Neural cell (in vitro differentiated cells): ENCODE data around the gene ARHGEF4. TPM values are rescaled to one million over a fixed set of nuclear protein-coding genes. Genes with fewer than 3 reads are reported as not detected.

Experiments
- H2AFZ ChIP-seq: fragments of 200-600, 300-800 bp; sonication (generic), shearing (Covaris generic); 2 replicates; pipeline ENCODE4 v1.6.0; 2014; ENCODE audit warnings: low read depth, mild to moderate bottlenecking, antibody characterized with exemption, low read length, moderate library complexity
- H3F3A ChIP-seq: fragments of 200-600 bp; shearing (Covaris generic); 2 replicates; pipeline ENCODE4 v1.6.1; 2016; ENCODE audit warnings: mild to moderate bottlenecking, moderate library complexity, mixed read lengths, antibody characterized with exemption, low read length; ENCODE audit not compliant: insufficient read depth, poor library complexity, severe bottlenecking
- H3K27ac ChIP-seq: fragments of 200-600, 300-800 bp; sonication (generic), shearing (Covaris generic); 2 replicates; pipeline ENCODE4 v1.5.1; 2014; ENCODE audit warnings: mild to moderate bottlenecking, low read length, moderate library complexity
- H3K27me3 ChIP-seq: fragments of 300-800, 200-600 bp; sonication (generic), shearing (Covaris generic); 2 replicates; pipeline ENCODE4 v1.6.0; 2014; ENCODE audit warnings: mild to moderate bottlenecking, low read depth, low read length, moderate library complexity; ENCODE audit not compliant: insufficient read depth
- H3K36me3 ChIP-seq: fragments of 300-800, 200-600 bp; sonication (generic), shearing (Covaris generic); 2 replicates; pipeline ENCODE4 v1.5.1; 2014; ENCODE audit warnings: mild to moderate bottlenecking, antibody characterized with exemption, low read length, moderate library complexity; ENCODE audit not compliant: insufficient read depth
- H3K4me2 ChIP-seq: fragments of 300-800, 200-600 bp; sonication (generic), shearing (Covaris generic); 2 replicates; pipeline ENCODE4 v1.6.0; 2014; ENCODE audit warnings: mild to moderate bottlenecking, low read length
- H3K4me3 ChIP-seq: fragments of 300-800, 200-600 bp; sonication (generic), shearing (Covaris generic); 2 replicates; pipeline ENCODE4 v1.5.1; 2014; ENCODE audit warnings: mild to moderate bottlenecking, low read length, moderate library complexity
- H3K79me2 ChIP-seq: fragments of 200-600 bp; shearing (Covaris generic); replicated peaks from 2 replicates; pipeline ENCODE4 v1.6.0; 2014; ENCODE audit warnings: mild to moderate bottlenecking, low read length, moderate library complexity; ENCODE audit not compliant: insufficient read depth
- H3K9ac ChIP-seq: fragments of 300-800, 200-600 bp; sonication (generic), shearing (Covaris generic); 2 replicates; pipeline ENCODE4 v1.6.1; 2016; ENCODE audit warnings: mild to moderate bottlenecking, low read length, mixed read lengths
- H3K9me2 ChIP-seq: fragments of 200-600 bp; shearing (Covaris generic); 2 replicates; pipeline ENCODE4 v1.6.1; 2016; ENCODE audit warnings: mild to moderate bottlenecking, low read length, mixed read lengths; ENCODE audit not compliant: insufficient read depth
- H3K9me3 ChIP-seq: fragments of 200-600, 300-800 bp; sonication (generic), shearing (Covaris generic); 2 replicates; pipeline ENCODE4 v1.6.1; 2016; ENCODE audit warnings: mild to moderate bottlenecking, mixed run types, low read length, moderate library complexity, mixed read lengths
- H4K20me1 ChIP-seq: fragments of 200-600 bp; shearing (Covaris generic); 2 replicates; pipeline ENCODE4 v1.6.1; 2016; ENCODE audit warnings: mild to moderate bottlenecking, mixed run types; ENCODE audit not compliant: insufficient read depth
- CTCF ChIP-seq: fragments of 450-650 bp; IDR thresholded peaks from 2 replicates; pipeline ENCODE4 v1.5.1; 2014; ENCODE audit warnings: antibody characterized with exemption, mild to moderate bottlenecking, moderate library complexity; ENCODE audit not compliant: poor library complexity, severe bottlenecking
- EP300 ChIP-seq: fragments of 450-650 bp; conservative IDR thresholded peaks from 2 replicates; pipeline ENCODE4 v1.6.1; 2014; ENCODE audit warnings: antibody characterized with exemption, mild to moderate bottlenecking, moderate library complexity; ENCODE audit not compliant: poor library complexity, severe bottlenecking
- EZH2 ChIP-seq: fragments of 200-600, 300-800 bp; shearing (Covaris generic), sonication (generic); IDR thresholded peaks from 2 replicates; pipeline ENCODE4 v1.6.1; 2014; ENCODE audit warnings: antibody characterized with exemption, low read length, borderline replicate concordance, mild to moderate bottlenecking; ENCODE audit not compliant: insufficient read depth, poor library complexity, severe bottlenecking
- MXI1 ChIP-seq: fragments of 450-650 bp; conservative IDR thresholded peaks from 2 replicates; pipeline ENCODE4 v1.6.1; 2014; ENCODE audit warnings: antibody characterized with exemption, mild to moderate bottlenecking; ENCODE audit not compliant: poor library complexity, severe bottlenecking
- POLR2AphosphoS5 ChIP-seq: IDR thresholded peaks from 2 replicates; pipeline ENCODE4 v1.6.1; 2012
- RAD21 ChIP-seq: fragments of 450-650 bp; conservative IDR thresholded peaks from 2 replicates; pipeline ENCODE4 v1.6.1; 2014; ENCODE audit warnings: antibody characterized with exemption, mild to moderate bottlenecking, moderate library complexity
- REST ChIP-seq: IDR thresholded peaks from 2 replicates; pipeline ENCODE4 v1.6.1; 2012; ENCODE audit warnings: borderline replicate concordance
- SMC3 ChIP-seq: fragments of 450-650 bp; conservative IDR thresholded peaks from 2 replicates; pipeline ENCODE4 v1.6.1; 2014; ENCODE audit warnings: antibody characterized with exemption, mild to moderate bottlenecking, moderate library complexity; ENCODE audit not compliant: poor library complexity
- TAF1 ChIP-seq: IDR thresholded peaks from 2 replicates; pipeline ENCODE4 v1.6.1; 2012; ENCODE audit warnings: low read depth
- polyA plus RNA-seq: library from polyadenylated mRNA; depleted of rRNA; stranded (reverse); fragments of >200 nt; gene quantifications from 2 replicates; pipeline ENCODE4 v1.2.3, GENCODE V29; 2014

Gene ARHGEF4
- polyA plus RNA-seq, 1 donor from 2014 or later: 45.9 TPM

GRCh38 chr2:130911996-130912395, 75.3 kb downstream of the ARHGEF4 start:
- no peaks in the 10 kb centered on the region for H3K9me3 ChIP-seq
- H3K79me2 ChIP-seq: no peaks in the 10 kb centered on the region
- TF ChIP-seq REST (no peak), RAD21 (no peak), EP300 (no peak), CTCF (no peak), POLR2AphosphoS5 (no peak), EZH2 (no peak), MXI1 (no peak), SMC3 (no peak), TAF1 (no peak)
- H4K20me1 ChIP-seq: no peaks in the 10 kb centered on the region
- H3K4me2 ChIP-seq: no peak overlapping the region
- no peaks in the 10 kb centered on the region for H3K36me3 ChIP-seq
- H3K9ac ChIP-seq: no peak overlapping the region
- H3K27me3 ChIP-seq: no peaks in the 10 kb centered on the region
- H3F3A ChIP-seq: no peaks in the 10 kb centered on the region
- no peaks in the 10 kb centered on the region for H3K9me2 ChIP-seq
- H3K27ac ChIP-seq: no peak overlapping the region
- H2AFZ ChIP-seq: no peak overlapping the region
- no peak overlapping the region for H3K4me3 ChIP-seq

- no peak for TF ChIP-seq EP300
- TF ChIP-seq CTCF: no peak
- no peak for TF ChIP-seq MXI1
- TF ChIP-seq EZH2: no peak
- no peak for TF ChIP-seq REST
- no peak for TF ChIP-seq TAF1
- no peak for TF ChIP-seq POLR2AphosphoS5
- no peak for TF ChIP-seq SMC3
- TF ChIP-seq RAD21: no peak
- Histone ChIP-seq H3K36me3 (no peaks in the 10 kb centered on the region), H3K79me2 (no peaks in the 10 kb centered on the region), H3K9ac (no peak overlapping the region), H4K20me1 (no peaks in the 10 kb centered on the region), H3K27ac (no peak overlapping the region), H3K4me2 (no peak overlapping the region), H2AFZ (no peak overlapping the region), H3K27me3 (no peaks in the 10 kb centered on the region), H3F3A (no peaks in the 10 kb centered on the region), H3K9me3 (no peaks in the 10 kb centered on the region), H3K4me3 (no peak overlapping the region), H3K9me2 (no peaks in the 10 kb centered on the region)
Measured at GRCh38 chr2:130912471-130912870, 75.8 kb downstream of the ARHGEF4 start.
